ENCODE data around the gene ISM1.

DNA sequence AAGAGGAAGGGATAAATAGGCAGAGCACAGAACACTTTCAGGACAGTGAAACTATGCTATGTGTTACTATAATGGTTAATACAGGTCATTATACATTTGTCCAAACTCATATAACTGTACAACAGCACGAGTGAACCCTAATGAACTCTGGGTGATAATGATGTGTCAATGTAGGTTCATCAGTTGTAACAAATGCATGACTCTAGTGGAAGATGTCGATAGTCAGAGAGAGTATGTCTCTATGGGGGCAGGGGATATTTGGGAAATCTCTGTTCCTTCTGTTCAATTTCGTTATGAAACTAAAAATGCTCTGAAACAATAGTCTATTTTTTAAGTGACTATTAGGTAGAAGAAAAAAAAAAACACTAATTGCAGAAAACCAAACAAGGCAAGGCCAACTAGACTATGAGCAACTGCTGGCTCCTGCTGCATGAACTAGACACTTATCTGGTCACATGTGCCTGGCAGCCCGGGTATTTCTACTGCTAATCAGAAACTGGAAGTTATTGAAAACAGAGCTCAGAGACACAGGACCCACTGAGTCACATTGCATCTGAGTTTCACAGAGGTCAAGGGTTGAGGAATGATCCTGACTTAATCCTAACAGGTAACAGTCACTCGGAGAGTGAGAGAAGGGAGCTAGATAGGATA, 97.9 kb downstream of the ISM1 start:
- TF ChIP-seq POLR2AphosphoS5 (IDR thresholded peaks at IDR 0.05) (no peak), POLR2A (IDR thresholded peaks at IDR 0.05) (no peak), EP300 (IDR thresholded peaks at IDR 0.05; ENCODE audit: low read depth) (no peak)
- TF ChIP-seq, protein P1, sequence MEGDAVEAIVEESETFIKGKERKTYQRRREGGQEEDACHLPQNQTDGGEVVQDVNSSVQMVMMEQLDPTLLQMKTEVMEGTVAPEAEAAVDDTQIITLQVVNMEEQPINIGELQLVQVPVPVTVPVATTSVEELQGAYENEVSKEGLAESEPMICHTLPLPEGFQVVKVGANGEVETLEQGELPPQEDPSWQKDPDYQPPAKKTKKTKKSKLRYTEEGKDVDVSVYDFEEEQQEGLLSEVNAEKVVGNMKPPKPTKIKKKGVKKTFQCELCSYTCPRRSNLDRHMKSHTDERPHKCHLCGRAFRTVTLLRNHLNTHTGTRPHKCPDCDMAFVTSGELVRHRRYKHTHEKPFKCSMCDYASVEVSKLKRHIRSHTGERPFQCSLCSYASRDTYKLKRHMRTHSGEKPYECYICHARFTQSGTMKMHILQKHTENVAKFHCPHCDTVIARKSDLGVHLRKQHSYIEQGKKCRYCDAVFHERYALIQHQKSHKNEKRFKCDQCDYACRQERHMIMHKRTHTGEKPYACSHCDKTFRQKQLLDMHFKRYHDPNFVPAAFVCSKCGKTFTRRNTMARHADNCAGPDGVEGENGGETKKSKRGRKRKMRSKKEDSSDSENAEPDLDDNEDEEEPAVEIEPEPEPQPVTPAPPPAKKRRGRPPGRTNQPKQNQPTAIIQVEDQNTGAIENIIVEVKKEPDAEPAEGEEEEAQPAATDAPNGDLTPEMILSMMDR (IDR thresholded peaks at IDR 0.05) = no peak

Measured in transverse colon (tissue), 4 donors.